Panc1 (cell line): ENCODE measurements around the gene OR9Q1. TPM values are rescaled to one million over a fixed set of nuclear protein-coding genes. Genes with fewer than 3 reads are reported as not detected.

Experiments used
- ATAC-seq: fragments of 200-7000 bp; cut with Tn5 transposase; 2 replicates; pipeline ENCODE4 v1.9.1; 2020; ENCODE audit warnings: mild to moderate bottlenecking, moderate library complexity
- BruUV-seq: library from RNA; stranded (reverse); fragments of 400-500 nt; replicated peaks from 2 replicates; lab custom pipeline; 2021; lab: Mats Ljungman, UMichigan
- CTCF ChIA-PET: fragments of 300-600 bp; sonication (Branson Sonifier 250); formaldehyde crosslinking; loops from one replicate; lab custom pipeline; 2022; ENCODE audit warnings: antibody characterized with exemption; lab: Charles Lee
- POLR2A ChIA-PET: fragments of 300-600 bp; sonication (Branson Sonifier 250); formaldehyde crosslinking; loops from one replicate; lab custom pipeline; 2022; ENCODE audit warnings: antibody characterized with exemption; lab: Charles Lee
- DNase-seq: peaks from one replicate; pipeline ENCODE4 v3.0.0-alpha.2; 2010; ENCODE audit warnings: low read depth, low spot score
- H3K27ac ChIP-seq: 2 replicates; pipeline ENCODE4 v1.5.1; 2011; ENCODE audit warnings: mild to moderate bottlenecking, low read length, inconsistent platforms
- H3K27me3 ChIP-seq: fragments of 200-500 bp; sonication (Bioruptor generic); 2 replicates; pipeline ENCODE4 v1.6.0; 2014; ENCODE audit warnings: low read length, inconsistent platforms; ENCODE audit not compliant: control insufficient read depth, insufficient read depth
- H3K36me3 ChIP-seq: fragments of 200-500 bp; sonication (Bioruptor generic); 2 replicates; pipeline ENCODE4 v1.5.1; 2014; ENCODE audit warnings: inconsistent platforms, mild to moderate bottlenecking, low read length, moderate library complexity; ENCODE audit not compliant: control insufficient read depth, insufficient read depth
- H3K4me1 ChIP-seq: 2 replicates; pipeline ENCODE4 v1.5.1; 2011; ENCODE audit warnings: inconsistent platforms, mild to moderate bottlenecking, low read length, moderate library complexity; ENCODE audit not compliant: control insufficient read depth, insufficient read depth
- H3K4me3 ChIP-seq, 2 experiments: 2 replicates each; pipeline ENCODE4 v1.5.1; 2011 to 2012; ENCODE audit warnings: low read depth in 2 of 2, low read length in 2 of 2, mild to moderate bottlenecking in 2 of 2, inconsistent platforms in 1 of 2, moderate library complexity in 1 of 2
- H3K9me3 ChIP-seq: fragments of 200-500 bp; sonication (Bioruptor generic); 2 replicates; pipeline ENCODE4 v1.5.1; 2014; ENCODE audit warnings: low read depth, mild to moderate bottlenecking, inconsistent platforms, low read length, moderate library complexity; ENCODE audit not compliant: control insufficient read depth, insufficient read depth
- POLR2AphosphoS5 ChIP-seq: IDR thresholded peaks from 2 replicates; pipeline ENCODE4 v1.6.1; 2012; ENCODE audit warnings: mild to moderate bottlenecking, low read depth, low read length, moderate library complexity
- SIN3A ChIP-seq: IDR thresholded peaks from 2 replicates; pipeline ENCODE4 v1.6.1; 2012; ENCODE audit warnings: low read depth, mild to moderate bottlenecking, low read length, moderate library complexity, borderline replicate concordance; ENCODE audit not compliant: insufficient read depth
- TCF7L2 ChIP-seq: IDR thresholded peaks from 2 replicates; pipeline ENCODE4 v1.6.1; 2011; ENCODE audit warnings: mild to moderate bottlenecking, low read depth, low read length, inconsistent platforms
- in situ Hi-C: cut with HindIII; loops from 2 replicates; pipeline ENCODE4 v1.10.0; 2016; ENCODE audit warnings: low sequenced_read_pairs, low pct_unique_long_range_greater_than_20kb
- intact Hi-C: fragments of 100-400 bp; cut with micrococcal nuclease; formaldehyde crosslinking; loops from one replicate; pipeline ENCODE4 v1.10.0; 2022; ENCODE audit not compliant: unreplicated experiment
- total RNA-seq: library from RNA; stranded (reverse); gene quantifications from one replicate; pipeline ENCODE4 v1.2.1, GENCODE V29; 2021; ENCODE audit not compliant: unreplicated experiment
- TF ChIP-seq, protein P1 (sequence below), 2 experiments: IDR thresholded peaks; 2 replicates each; pipeline ENCODE4 v1.6.1; 2011 to 2012; ENCODE audit warnings: low read depth in 2 of 2, control low read depth in 1 of 2, low read length in 1 of 2, mild to moderate bottlenecking in 1 of 2, moderate library complexity in 1 of 2; ENCODE audit not compliant: insufficient read depth in 1 of 2
- TF ChIP-seq, protein P2 (sequence below): fragments of 450-650 bp; IDR thresholded peaks from 2 replicates; pipeline ENCODE4 v1.5.1; 2017; ENCODE audit warnings: mild to moderate bottlenecking

OR9Q1 gene
- total RNA-seq, 1 experiment from 2014 or later: not detected

DNA sequence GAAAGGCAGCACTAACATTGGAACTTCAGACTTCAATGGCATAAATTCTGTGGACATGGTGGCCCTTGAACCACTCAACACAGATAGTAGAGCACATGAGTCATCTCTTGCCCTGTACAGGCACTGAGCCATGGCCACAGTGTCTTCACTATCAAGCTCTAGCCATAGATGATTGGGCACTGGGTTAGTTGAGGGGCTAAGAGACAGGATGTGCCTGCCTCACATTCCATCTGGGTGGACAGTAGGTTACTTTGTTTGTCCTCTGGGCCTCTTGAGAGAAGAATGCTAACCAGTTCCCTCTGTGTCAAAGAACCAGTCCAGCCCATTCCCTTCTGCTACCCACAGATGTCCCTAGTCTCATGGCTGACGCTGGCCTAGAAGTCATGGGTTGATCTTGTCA, 46.9 kb downstream of the OR9Q1 start:
- ATAC-seq: no peak
- no TSS peak for BruUV-seq
- Histone ChIP-seq H3K9me3 (no peaks in the 10 kb centered on the region), H3K36me3 (no peaks in the 10 kb centered on the region), H3K27me3 (no peaks in the 10 kb centered on the region), H3K4me3 (no peak overlapping the region), H3K4me1 (no peaks in the 10 kb centered on the region), H3K27ac (no peak overlapping the region)
- intact Hi-C loops (no loop called here), in situ Hi-C loops (no loop called here)
- TF ChIP-seq TCF7L2 (no peak), POLR2AphosphoS5 (no peak), SIN3A (no peak)
- TF ChIP-seq, protein P1, sequence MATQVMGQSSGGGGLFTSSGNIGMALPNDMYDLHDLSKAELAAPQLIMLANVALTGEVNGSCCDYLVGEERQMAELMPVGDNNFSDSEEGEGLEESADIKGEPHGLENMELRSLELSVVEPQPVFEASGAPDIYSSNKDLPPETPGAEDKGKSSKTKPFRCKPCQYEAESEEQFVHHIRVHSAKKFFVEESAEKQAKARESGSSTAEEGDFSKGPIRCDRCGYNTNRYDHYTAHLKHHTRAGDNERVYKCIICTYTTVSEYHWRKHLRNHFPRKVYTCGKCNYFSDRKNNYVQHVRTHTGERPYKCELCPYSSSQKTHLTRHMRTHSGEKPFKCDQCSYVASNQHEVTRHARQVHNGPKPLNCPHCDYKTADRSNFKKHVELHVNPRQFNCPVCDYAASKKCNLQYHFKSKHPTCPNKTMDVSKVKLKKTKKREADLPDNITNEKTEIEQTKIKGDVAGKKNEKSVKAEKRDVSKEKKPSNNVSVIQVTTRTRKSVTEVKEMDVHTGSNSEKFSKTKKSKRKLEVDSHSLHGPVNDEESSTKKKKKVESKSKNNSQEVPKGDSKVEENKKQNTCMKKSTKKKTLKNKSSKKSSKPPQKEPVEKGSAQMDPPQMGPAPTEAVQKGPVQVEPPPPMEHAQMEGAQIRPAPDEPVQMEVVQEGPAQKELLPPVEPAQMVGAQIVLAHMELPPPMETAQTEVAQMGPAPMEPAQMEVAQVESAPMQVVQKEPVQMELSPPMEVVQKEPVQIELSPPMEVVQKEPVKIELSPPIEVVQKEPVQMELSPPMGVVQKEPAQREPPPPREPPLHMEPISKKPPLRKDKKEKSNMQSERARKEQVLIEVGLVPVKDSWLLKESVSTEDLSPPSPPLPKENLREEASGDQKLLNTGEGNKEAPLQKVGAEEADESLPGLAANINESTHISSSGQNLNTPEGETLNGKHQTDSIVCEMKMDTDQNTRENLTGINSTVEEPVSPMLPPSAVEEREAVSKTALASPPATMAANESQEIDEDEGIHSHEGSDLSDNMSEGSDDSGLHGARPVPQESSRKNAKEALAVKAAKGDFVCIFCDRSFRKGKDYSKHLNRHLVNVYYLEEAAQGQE (IDR thresholded peaks at IDR 0.05; ENCODE audit: insufficient read depth in 1 of 2, low read depth in 2 of 2, low read length in 1 of 2): no peak
- TF ChIP-seq, protein P2, sequence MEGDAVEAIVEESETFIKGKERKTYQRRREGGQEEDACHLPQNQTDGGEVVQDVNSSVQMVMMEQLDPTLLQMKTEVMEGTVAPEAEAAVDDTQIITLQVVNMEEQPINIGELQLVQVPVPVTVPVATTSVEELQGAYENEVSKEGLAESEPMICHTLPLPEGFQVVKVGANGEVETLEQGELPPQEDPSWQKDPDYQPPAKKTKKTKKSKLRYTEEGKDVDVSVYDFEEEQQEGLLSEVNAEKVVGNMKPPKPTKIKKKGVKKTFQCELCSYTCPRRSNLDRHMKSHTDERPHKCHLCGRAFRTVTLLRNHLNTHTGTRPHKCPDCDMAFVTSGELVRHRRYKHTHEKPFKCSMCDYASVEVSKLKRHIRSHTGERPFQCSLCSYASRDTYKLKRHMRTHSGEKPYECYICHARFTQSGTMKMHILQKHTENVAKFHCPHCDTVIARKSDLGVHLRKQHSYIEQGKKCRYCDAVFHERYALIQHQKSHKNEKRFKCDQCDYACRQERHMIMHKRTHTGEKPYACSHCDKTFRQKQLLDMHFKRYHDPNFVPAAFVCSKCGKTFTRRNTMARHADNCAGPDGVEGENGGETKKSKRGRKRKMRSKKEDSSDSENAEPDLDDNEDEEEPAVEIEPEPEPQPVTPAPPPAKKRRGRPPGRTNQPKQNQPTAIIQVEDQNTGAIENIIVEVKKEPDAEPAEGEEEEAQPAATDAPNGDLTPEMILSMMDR: no peak
- ChIA-PET POLR2A (no interaction called here), CTCF (no interaction called here)
- DNase-seq: no peak

DNA sequence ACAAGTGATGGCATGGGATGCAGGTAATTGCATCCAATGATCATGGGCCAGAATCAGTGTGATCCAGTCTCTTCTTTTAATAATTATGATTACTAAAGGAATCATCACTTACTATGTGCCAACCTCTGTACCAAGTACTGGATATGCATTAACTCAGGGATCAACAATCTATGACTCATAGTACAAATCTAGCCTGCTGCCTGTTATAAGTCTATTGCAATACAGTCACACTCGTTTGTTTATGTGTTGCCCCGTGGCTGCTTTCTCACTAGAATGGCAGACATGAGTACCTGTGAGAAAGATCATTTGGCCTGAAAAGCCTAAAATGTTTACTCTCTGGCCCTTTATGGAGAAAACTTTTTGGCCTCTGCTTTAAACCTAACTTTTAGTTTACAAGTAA, 52.1 kb downstream of the OR9Q1 start:
- Histone ChIP-seq H3K4me3 (no peak overlapping the region), H3K36me3 (no peaks in the 10 kb centered on the region), H3K27me3 (no peaks in the 10 kb centered on the region), H3K27ac (no peak overlapping the region), H3K4me1 (no peaks in the 10 kb centered on the region), H3K9me3 (no peaks in the 10 kb centered on the region)
- in situ Hi-C loops: no loop called here
- DNase-seq: no peak
- intact Hi-C loops: no loop called here
- no TSS peak for BruUV-seq
- ChIA-PET POLR2A (no interaction called here), CTCF (no interaction called here)
- no peak for TF ChIP-seq TCF7L2
- TF ChIP-seq, protein P1 (IDR thresholded peaks at IDR 0.05; ENCODE audit: insufficient read depth in 1 of 2, low read depth in 2 of 2, low read length in 1 of 2): no peak
- TF ChIP-seq POLR2AphosphoS5: no peak
- TF ChIP-seq SIN3A: no peak
- TF ChIP-seq, protein P2: no peak
- ATAC-seq: no peak
